IMR-90 (cell line): ENCODE data around the gene GORASP1.

Experiments used
- MAFK ChIP-seq: IDR thresholded peaks from 2 replicates; pipeline ENCODE4 v1.6.1; 2012; ENCODE audit warnings: low read depth, low read length, improper control_type of control experiment
- RAD21 ChIP-seq: IDR thresholded peaks from 2 replicates; pipeline ENCODE4 v1.6.1; 2012; ENCODE audit warnings: low read length, improper control_type of control experiment
- TF ChIP-seq, protein P1 (sequence below): conservative IDR thresholded peaks from 2 replicates; pipeline ENCODE4 v1.5.1; 2012; ENCODE audit warnings: mild to moderate bottlenecking, low read depth, low read length, improper control_type of control experiment

DNA sequence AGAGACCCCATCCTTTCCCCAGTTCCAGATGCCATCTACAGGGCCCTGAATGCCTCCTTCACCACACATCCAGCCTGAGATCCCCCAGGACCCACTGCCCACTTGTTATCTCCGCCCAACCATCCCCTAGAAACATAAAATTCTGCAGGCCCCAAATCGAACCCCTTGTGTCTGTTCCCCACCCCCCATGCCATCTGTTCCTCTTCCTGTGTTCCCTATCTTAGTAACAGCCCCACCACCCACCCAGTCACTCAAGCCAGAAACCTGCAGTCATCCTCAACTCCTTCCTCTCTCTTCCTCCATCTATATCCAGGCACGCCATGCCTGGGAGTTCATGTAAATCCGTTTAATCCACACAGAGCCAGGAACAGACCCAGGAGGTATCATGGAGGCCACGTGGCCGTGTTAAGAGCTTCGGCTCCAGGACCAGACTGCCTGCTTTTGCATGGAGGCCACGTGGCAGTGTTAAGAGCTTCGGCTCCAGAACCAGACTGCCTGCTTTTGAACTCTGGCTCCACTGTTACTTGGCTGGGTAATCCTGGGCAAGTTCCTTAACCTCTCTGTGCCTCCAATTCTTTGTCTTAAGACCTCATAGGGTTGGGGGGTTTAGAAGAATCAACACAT, 41.1 kb upstream of the GORASP1 start:
- TF ChIP-seq, protein P1, sequence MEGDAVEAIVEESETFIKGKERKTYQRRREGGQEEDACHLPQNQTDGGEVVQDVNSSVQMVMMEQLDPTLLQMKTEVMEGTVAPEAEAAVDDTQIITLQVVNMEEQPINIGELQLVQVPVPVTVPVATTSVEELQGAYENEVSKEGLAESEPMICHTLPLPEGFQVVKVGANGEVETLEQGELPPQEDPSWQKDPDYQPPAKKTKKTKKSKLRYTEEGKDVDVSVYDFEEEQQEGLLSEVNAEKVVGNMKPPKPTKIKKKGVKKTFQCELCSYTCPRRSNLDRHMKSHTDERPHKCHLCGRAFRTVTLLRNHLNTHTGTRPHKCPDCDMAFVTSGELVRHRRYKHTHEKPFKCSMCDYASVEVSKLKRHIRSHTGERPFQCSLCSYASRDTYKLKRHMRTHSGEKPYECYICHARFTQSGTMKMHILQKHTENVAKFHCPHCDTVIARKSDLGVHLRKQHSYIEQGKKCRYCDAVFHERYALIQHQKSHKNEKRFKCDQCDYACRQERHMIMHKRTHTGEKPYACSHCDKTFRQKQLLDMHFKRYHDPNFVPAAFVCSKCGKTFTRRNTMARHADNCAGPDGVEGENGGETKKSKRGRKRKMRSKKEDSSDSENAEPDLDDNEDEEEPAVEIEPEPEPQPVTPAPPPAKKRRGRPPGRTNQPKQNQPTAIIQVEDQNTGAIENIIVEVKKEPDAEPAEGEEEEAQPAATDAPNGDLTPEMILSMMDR = no peak
- TF ChIP-seq RAD21 (no peak), MAFK (no peak)
